Nephron progenitor cell (in vitro differentiated cells): ENCODE measurements around the gene RASSF4.
A peak's percentile ranks its signal among the peaks of the same experiment; 100 is the strongest.

Experiments used
- DNase-seq: peaks from one replicate; pipeline ENCODE4 v3.0.0; 2021
- H3K27ac Mint-ChIP-seq: 2 replicates; pipeline ENCODE4 v1.8.0; 2021; ENCODE audit warnings: mild to moderate bottlenecking, moderate library complexity, mixed read lengths
- H3K27me3 Mint-ChIP-seq: 2 replicates; pipeline ENCODE4 v1.8.0; 2021; ENCODE audit warnings: mild to moderate bottlenecking, low read depth, mixed read lengths; ENCODE audit not compliant: poor library complexity
- H3K36me3 Mint-ChIP-seq: 2 replicates; pipeline ENCODE4 v1.8.0; 2021; ENCODE audit warnings: low read depth, mixed read lengths
- H3K4me1 Mint-ChIP-seq: 2 replicates; pipeline ENCODE4 v1.8.0; 2021; ENCODE audit warnings: mixed read lengths
- H3K4me3 Mint-ChIP-seq: 2 replicates; pipeline ENCODE4 v1.8.0; 2021; ENCODE audit warnings: mild to moderate bottlenecking, moderate library complexity, mixed read lengths
- H3K9me3 Mint-ChIP-seq: 2 replicates; pipeline ENCODE4 v1.8.0; 2021; ENCODE audit warnings: mild to moderate bottlenecking, moderate library complexity, mixed read lengths
- CTCF ChIP-seq: fragments of 200-600 bp; sonication (generic); IDR thresholded peaks from 2 replicates; pipeline ENCODE4 v1.5.0; 2021; ENCODE audit warnings: antibody characterized with exemption

The RASSF4 gene

GRCh38 chr10:44960482-44961229 lies 1.1 kb downstream of the RASSF4 start:
- peaks cover 12% of the 10 kb centered on the region for H3K27me3 Mint-ChIP-seq
- peaks cover 83% of the 10 kb centered on the region for H3K4me1 Mint-ChIP-seq
- DNase-seq: no peak
- H3K27ac Mint-ChIP-seq: peak overlapping the region; percentile 60
- TF ChIP-seq CTCF: no peak
- no peaks in the 10 kb centered on the region for H3K9me3 Mint-ChIP-seq
- peak overlapping the region; percentile 86 for H3K4me3 Mint-ChIP-seq
- H3K36me3 Mint-ChIP-seq: peaks cover 15% of the 10 kb centered on the region

GRCh38 chr10:44961230-44961571 lies 1.6 kb downstream of the RASSF4 start:
- H3K4me3 Mint-ChIP-seq: peak overlapping the region; percentile 86
- H3K9me3 Mint-ChIP-seq: no peaks in the 10 kb centered on the region
- no peak for DNase-seq
- peak overlapping the region; percentile 60 for H3K27ac Mint-ChIP-seq
- H3K36me3 Mint-ChIP-seq: peaks cover 9% of the 10 kb centered on the region
- peaks cover 83% of the 10 kb centered on the region for H3K4me1 Mint-ChIP-seq
- no peak for TF ChIP-seq CTCF
- H3K27me3 Mint-ChIP-seq: peaks cover 9% of the 10 kb centered on the region

GRCh38 chr10:44961931-44962750 lies 2.5 kb downstream of the RASSF4 start:
- Mint-ChIP-seq H3K27ac (peak overlapping the region; percentile 8), H3K4me1 (peaks cover 91% of the 10 kb centered on the region), H3K27me3 (peaks cover 12% of the 10 kb centered on the region), H3K36me3 (peaks cover under 1% of the 10 kb centered on the region), H3K4me3 (peak overlapping the region; percentile 60), H3K9me3 (no peaks in the 10 kb centered on the region)
- no peak for TF ChIP-seq CTCF
- DNase-seq: no peak

- TF ChIP-seq CTCF: peak; percentile 21
- no peaks in the 10 kb centered on the region for H3K36me3 Mint-ChIP-seq
- H3K27me3 Mint-ChIP-seq: peaks cover 14% of the 10 kb centered on the region
- peaks cover 94% of the 10 kb centered on the region for H3K4me1 Mint-ChIP-seq
- H3K27ac Mint-ChIP-seq: peak overlapping the region; percentile 92
- peak overlapping the region; percentile 47 for H3K4me3 Mint-ChIP-seq
- DNase-seq: no peak
- H3K9me3 Mint-ChIP-seq: no peaks in the 10 kb centered on the region
Measured at GRCh38 chr10:44962870-44963738, 3.5 kb downstream of the RASSF4 start.

GRCh38 chr10:44963772-44964633 lies 4.4 kb downstream of the RASSF4 start:
- TF ChIP-seq CTCF: peak; percentile 11
- DNase-seq: peak; percentile 68
- Mint-ChIP-seq H3K4me3 (peak overlapping the region; percentile 47), H3K27me3 (peaks cover 14% of the 10 kb centered on the region), H3K9me3 (no peaks in the 10 kb centered on the region), H3K4me1 (peaks cover 94% of the 10 kb centered on the region), H3K36me3 (peaks cover 5% of the 10 kb centered on the region), H3K27ac (peak overlapping the region; percentile 92)
